ENCODE results near the gene MESP2.

The MESP2 gene

DNA sequence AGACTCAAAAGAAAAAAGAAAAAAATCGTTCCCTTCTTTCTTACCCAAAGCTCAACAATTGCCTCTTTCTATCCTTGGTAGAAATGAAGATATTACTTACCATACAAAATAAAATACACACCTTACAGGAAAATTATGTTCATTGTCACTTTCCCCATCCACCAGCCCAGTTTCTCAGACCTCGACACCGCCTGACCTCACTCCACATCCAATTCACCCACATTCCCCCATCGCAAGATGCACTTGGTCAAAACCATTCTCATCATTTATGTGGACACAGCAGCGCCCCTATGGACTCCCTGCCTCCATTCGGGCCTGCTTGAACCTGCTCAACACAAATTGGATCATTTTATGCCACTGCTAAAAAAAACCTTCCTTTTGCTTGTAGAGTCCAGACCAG lies 31.6 kb downstream of the MESP2 start:
- Histone ChIP-seq H2AFZ (ENCODE audit: low read length) (no peak overlapping the region), H3K9me3 (ENCODE audit: low read length) (no peaks in the 10 kb centered on the region), H3K36me3 (ENCODE audit: insufficient read depth, low read length) (no peaks in the 10 kb centered on the region), H3K4me3 (ENCODE audit: low read depth, low read length, poor library complexity, severe bottlenecking) (no peak overlapping the region), H3K4me2 (ENCODE audit: low read length) (no peak overlapping the region), H3K4me1 (ENCODE audit: insufficient read depth, low read length, severe bottlenecking) (no peaks in the 10 kb centered on the region), H3K79me2 (ENCODE audit: insufficient read depth, low read length) (no peaks in the 10 kb centered on the region), H4K20me1 (ENCODE audit: insufficient read depth, low read length) (no peaks in the 10 kb centered on the region), H3K9ac (ENCODE audit: low read length) (no peak overlapping the region), H3F3A (ENCODE audit: insufficient read depth, low read length) (no peaks in the 10 kb centered on the region), H3K9me2 (ENCODE audit: low read depth, low read length) (no peaks in the 10 kb centered on the region), H3K27ac (ENCODE audit: low read depth, low read length, poor library complexity, severe bottlenecking) (no peak overlapping the region), H3K27me3 (ENCODE audit: insufficient read depth, low read length) (no peaks in the 10 kb centered on the region)
- TF ChIP-seq, protein P1, sequence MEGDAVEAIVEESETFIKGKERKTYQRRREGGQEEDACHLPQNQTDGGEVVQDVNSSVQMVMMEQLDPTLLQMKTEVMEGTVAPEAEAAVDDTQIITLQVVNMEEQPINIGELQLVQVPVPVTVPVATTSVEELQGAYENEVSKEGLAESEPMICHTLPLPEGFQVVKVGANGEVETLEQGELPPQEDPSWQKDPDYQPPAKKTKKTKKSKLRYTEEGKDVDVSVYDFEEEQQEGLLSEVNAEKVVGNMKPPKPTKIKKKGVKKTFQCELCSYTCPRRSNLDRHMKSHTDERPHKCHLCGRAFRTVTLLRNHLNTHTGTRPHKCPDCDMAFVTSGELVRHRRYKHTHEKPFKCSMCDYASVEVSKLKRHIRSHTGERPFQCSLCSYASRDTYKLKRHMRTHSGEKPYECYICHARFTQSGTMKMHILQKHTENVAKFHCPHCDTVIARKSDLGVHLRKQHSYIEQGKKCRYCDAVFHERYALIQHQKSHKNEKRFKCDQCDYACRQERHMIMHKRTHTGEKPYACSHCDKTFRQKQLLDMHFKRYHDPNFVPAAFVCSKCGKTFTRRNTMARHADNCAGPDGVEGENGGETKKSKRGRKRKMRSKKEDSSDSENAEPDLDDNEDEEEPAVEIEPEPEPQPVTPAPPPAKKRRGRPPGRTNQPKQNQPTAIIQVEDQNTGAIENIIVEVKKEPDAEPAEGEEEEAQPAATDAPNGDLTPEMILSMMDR (IDR thresholded peaks at IDR 0.05; ENCODE audit: low read length): no peak
- TF ChIP-seq EZH2 (IDR thresholded peaks at IDR 0.05; ENCODE audit: borderline replicate concordance, low read length): no peak

DNA sequence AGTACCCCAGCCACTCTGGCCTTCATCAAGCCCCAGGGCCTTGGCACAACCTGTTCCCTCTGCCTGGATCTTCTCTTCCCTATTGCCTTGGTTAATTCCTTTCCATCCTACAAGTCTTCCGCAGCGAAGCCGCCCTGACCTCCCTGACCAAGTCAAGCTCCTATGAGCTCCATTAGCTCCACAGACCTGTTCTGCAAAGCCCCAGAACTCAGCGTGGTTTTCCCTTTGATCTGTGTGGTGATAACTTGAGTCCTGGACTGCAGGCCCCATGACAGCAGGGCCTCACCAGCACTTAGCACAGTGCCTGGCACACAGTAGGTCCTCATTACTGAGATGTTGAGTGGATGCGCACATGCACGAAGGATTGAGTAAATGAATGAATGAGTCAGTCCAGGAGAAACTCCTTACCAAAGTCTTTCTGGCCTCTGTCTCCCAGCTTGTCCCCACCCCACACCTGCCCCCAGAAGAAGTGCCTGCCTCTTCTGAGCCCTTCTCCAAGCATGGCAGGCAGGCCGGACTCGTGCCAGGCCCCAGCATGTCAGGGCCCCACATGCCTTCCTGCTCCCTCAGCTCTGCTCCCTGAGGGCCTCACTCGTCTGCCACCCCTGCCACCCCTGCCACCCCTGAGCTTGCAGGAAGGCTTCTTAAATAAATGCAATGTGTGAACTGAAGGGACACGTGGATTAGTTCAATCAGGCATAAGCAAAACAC lies 32.2 kb downstream of the MESP2 start:
- Histone ChIP-seq H4K20me1 (ENCODE audit: insufficient read depth, low read length) (no peaks in the 10 kb centered on the region), H3K9me2 (ENCODE audit: low read depth, low read length) (no peaks in the 10 kb centered on the region), H3K9ac (ENCODE audit: low read length) (no peak overlapping the region), H3K9me3 (ENCODE audit: low read length) (no peaks in the 10 kb centered on the region), H3K79me2 (ENCODE audit: insufficient read depth, low read length) (no peaks in the 10 kb centered on the region), H3K4me3 (ENCODE audit: low read depth, low read length, poor library complexity, severe bottlenecking) (no peak overlapping the region), H2AFZ (ENCODE audit: low read length) (no peak overlapping the region), H3K27ac (ENCODE audit: low read depth, low read length, poor library complexity, severe bottlenecking) (no peak overlapping the region), H3K27me3 (ENCODE audit: insufficient read depth, low read length) (no peaks in the 10 kb centered on the region), H3K4me1 (ENCODE audit: insufficient read depth, low read length, severe bottlenecking) (no peaks in the 10 kb centered on the region), H3K36me3 (ENCODE audit: insufficient read depth, low read length) (no peaks in the 10 kb centered on the region), H3K4me2 (ENCODE audit: low read length) (no peak overlapping the region), H3F3A (ENCODE audit: insufficient read depth, low read length) (no peaks in the 10 kb centered on the region)
- TF ChIP-seq, protein P1 (IDR thresholded peaks at IDR 0.05; ENCODE audit: low read length): no peak
- no peak for TF ChIP-seq EZH2 (IDR thresholded peaks at IDR 0.05; ENCODE audit: borderline replicate concordance, low read length)

DNA sequence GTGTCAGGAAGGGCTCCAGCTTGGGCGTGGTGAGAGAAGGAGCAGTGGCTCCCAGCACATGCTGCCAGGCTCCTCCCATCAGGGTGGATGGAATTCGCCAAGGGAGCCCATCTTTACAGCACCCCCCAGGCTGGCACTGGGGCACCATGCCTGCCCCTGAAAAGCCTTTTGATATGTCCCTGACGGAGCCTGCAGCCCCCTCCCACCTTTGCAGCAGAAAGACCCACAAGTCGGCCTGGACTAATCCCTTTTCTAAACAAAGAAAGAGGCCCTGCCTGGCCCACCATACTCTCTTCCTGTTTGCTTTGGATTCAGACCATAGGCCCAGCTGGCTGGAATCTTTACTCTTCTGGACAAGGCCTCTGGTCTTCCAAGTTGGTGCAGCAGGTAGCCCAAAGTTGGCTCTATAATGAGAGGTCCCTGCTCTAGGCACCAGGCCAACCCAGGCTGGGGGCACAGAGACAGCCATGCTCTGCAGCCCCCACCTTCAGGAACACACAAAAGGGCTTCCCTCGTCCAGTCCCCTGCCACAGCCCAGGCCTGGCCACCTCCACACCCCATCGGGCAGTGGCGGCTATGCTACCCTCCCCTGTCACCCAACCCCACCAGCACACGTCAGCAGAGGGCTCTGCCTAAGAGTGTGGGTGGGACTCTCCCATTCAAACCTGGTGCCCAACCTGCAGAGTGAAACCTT lies 33.1 kb downstream of the MESP2 start:
- no peaks in the 10 kb centered on the region for H3K79me2 ChIP-seq (ENCODE audit: insufficient read depth, low read length)
- no peaks in the 10 kb centered on the region for H3K9me2 ChIP-seq (ENCODE audit: low read depth, low read length)
- H4K20me1 ChIP-seq (ENCODE audit: insufficient read depth, low read length): no peaks in the 10 kb centered on the region
- no peak overlapping the region for H3K9ac ChIP-seq (ENCODE audit: low read length)
- no peaks in the 10 kb centered on the region for H3K27me3 ChIP-seq (ENCODE audit: insufficient read depth, low read length)
- no peak overlapping the region for H2AFZ ChIP-seq (ENCODE audit: low read length)
- H3K4me3 ChIP-seq (ENCODE audit: low read depth, low read length, poor library complexity, severe bottlenecking): no peak overlapping the region
- no peaks in the 10 kb centered on the region for H3F3A ChIP-seq (ENCODE audit: insufficient read depth, low read length)
- no peaks in the 10 kb centered on the region for H3K4me1 ChIP-seq (ENCODE audit: insufficient read depth, low read length, severe bottlenecking)
- H3K36me3 ChIP-seq (ENCODE audit: insufficient read depth, low read length): no peaks in the 10 kb centered on the region
- no peak overlapping the region for H3K27ac ChIP-seq (ENCODE audit: low read depth, low read length, poor library complexity, severe bottlenecking)
- no peak overlapping the region for H3K4me2 ChIP-seq (ENCODE audit: low read length)
- no peaks in the 10 kb centered on the region for H3K9me3 ChIP-seq (ENCODE audit: low read length)
- TF ChIP-seq, protein P1 (IDR thresholded peaks at IDR 0.05; ENCODE audit: low read length): no peak
- TF ChIP-seq EZH2 (IDR thresholded peaks at IDR 0.05; ENCODE audit: borderline replicate concordance, low read length): no peak

Data from OCI-LY1 (cell line).